GM21526 (cell line): ENCODE results near the gene RPTOR.
"Not testable (repeated sequence)": the region's sequence is repeated elsewhere in the genome, so short reads cannot be mapped to it uniquely, and the experiment has no call there.

ENCODE experiments used
- ATAC-seq: cut with Tn5 transposase; IDR thresholded peaks from one replicate; pipeline ENCODE4 v1.9.1; 2021; ENCODE audit warnings: moderate library complexity; ENCODE audit not compliant: unreplicated experiment, low FRiP score

Gene RPTOR

GRCh38 chr17:80681215-80681614 lies 136.6 kb downstream of the RPTOR start:
- ATAC-seq = no peak

DNA sequence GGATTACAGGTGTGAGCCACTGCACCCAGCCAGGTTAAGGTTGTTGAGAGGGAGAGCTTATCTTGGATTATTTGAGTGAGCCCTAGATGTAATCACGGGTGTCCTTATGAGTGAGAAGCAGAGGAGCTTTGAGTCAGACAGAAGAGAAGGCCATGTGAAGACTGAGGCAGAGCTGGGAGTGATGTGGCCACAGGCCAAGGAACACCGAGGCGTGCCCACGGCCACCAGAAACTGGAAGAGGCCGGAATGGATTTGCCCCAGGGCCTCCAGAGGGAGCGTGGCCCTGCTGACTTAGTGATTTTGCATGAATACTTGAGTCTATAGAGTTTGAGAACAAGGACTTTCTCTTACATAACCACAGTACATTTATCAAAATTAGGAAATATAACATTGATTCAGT lies 137.7 kb downstream of the RPTOR start:
- no peak for ATAC-seq

DNA sequence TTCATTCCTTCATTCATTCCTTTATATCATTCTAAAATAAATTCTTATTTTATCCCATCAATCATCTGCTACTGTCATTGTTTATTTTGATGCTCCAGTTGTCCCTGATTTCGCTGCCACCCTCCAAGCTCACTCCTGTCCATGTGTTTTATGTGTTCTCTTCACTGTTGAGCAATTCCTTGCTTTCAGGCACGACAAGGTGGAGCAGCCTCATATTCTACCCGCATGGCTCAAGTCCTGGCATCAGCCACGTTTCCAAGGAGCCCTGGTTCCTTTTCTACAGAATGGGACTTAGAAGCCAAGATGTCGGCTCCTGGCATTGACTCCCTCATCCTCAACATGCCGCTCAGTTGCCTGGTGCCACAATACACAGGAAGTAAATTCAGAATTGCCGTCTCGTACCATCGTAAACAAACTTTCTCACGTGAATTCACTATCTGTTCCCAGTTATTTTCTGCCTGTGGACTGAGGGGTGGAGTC lies 139.0 kb downstream of the RPTOR start:
- no peak for ATAC-seq

- no peak for ATAC-seq
Measured at GRCh38 chr17:80687839-80688238, 143.2 kb downstream of the RPTOR start.

DNA sequence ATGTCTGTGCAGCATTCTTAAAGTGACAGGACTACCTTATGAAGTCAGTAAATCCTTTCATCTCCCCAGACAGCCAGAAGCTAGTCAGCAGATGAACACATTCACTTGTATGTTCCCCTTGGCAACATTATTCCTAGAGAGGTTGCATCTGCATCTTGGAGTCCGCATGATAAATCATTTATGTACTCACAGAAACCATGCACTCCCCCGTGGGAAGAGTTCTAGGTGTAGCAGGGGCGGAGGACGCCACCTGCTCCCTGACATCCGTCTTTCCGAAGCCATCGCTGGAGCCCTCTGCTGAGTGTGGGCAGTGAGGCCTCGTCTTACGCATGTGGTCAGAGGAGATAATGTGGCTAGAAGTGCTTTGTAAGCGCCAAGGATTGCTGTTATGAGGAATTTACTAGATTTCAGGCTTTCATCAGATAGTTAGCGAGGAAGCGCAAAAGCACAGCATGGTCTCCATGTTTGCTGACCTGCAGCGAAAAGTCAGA lies 144.5 kb downstream of the RPTOR start:
- ATAC-seq = no peak

- ATAC-seq = no peak
Measured at GRCh38 chr17:80691784-80692183, 147.1 kb downstream of the RPTOR start.

DNA sequence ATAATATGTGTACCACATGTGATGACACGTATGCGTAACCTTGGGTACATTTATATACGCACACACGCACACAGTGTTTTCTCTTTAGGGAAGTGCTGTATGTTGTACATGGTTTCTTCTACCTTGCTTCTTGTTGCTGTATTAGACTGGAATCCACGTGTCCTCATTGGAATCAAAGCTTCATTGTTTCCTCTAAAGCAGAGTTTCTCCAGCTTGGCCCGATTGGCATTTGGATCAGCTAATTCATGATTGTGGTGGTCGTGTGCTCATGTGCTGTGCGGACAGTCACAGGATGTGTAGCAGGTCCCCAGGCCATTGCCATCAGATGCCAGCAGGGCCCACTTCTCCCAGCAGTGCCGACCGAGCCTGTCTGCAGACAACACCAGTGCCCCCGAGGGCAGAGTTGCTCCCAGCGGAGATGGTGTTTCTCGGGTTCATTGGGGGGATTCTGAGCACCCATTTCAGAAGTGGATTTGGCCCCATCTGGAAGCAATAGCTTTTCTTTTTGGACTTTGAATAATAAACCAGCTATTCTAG lies 148.4 kb downstream of the RPTOR start:
- no peak for ATAC-seq

DNA sequence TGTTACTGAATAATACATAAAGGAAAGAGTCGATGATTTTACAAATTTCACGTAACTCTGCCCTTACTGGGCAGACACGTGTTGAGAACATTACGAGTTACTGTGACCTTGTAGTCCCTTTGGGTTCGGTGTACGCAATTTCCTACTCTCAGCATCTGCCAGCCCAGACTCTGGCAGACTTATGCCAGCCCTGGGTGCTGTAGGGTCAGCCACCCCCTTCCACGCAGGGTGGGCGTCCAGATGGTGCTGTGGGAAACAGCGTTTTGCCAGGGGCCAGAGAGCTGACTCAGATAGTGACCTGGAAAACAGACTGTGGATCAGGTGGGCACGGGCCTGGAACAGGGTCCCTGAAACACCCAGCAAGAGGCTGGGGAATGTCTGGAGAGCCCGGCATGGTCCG lies 148.9 kb downstream of the RPTOR start:
- no peak for ATAC-seq

DNA sequence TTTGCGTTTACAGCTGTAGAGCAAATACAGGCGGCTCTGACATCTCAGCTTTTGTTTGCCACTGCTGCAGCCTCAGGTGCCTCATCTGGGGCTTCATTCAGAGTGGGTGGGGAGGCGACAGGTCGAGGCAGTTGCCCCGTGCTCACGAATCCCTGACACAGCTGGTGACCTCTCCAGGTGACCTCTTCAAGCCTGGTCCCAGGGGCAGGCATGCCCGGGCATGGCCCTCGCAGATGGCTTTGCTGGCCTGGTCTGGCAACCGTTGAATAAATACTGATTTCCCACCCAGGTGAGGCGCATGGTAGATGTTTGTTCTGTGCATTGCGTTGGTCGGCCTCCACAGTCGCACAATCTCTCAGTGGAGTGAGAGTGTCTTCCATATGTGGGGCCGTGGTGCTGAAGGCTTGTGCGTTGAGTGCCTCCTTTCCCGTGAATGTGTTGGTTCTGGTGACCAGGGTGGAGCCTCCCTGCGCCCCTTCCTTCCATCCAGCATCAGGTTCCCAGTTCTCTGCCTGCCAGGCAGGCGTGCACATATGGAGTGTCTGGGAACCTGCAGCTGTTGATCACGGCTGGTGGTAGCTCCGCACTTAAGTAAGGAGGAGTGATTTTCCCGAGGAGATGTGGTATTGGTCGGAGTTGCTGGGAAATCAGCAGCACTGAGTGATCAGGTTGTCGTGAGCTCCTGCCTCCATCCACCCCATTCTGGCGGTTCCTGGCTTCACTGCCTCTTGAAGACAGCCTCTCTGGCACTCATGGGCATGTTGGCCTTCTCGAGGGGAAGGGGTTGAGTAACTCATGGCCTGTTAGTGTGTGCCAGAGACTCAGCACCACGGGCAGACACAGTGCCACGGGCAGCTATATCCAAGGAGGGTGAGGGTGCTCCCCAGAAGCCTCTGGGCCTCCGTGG lies 149.7 kb downstream of the RPTOR start:
- no peak for ATAC-seq

GRCh38 chr17:80694992-80695912 lies 150.6 kb downstream of the RPTOR start:
- ATAC-seq = no peak

- no peak for ATAC-seq
Measured at GRCh38 chr17:80695979-80696378, 151.3 kb downstream of the RPTOR start.

- no peak for ATAC-seq
Measured at GRCh38 chr17:80696456-80696855, 151.8 kb downstream of the RPTOR start.

DNA sequence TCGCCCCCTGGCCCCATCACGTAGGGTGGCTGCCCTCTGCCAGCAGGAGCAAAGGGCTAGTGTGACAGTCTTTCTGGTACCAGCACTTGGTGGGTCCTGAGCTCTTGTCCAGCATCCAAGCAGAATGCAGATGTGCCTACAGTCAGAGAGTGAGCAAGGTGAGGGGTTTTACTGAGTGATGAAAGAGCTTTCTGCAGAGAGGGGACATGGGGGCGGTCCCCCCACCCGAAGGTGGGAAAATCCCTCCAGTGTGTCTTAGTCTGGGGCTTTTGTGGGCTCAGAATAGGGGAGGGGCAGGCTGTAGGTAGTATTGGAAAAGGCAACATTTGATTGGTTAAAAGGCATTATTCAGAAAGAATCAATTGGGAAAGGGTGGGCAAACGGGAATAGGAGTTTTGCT lies 152.3 kb downstream of the RPTOR start:
- ATAC-seq = no peak

- ATAC-seq = no peak
Measured at GRCh38 chr17:80698297-80698696, 153.7 kb downstream of the RPTOR start.

DNA sequence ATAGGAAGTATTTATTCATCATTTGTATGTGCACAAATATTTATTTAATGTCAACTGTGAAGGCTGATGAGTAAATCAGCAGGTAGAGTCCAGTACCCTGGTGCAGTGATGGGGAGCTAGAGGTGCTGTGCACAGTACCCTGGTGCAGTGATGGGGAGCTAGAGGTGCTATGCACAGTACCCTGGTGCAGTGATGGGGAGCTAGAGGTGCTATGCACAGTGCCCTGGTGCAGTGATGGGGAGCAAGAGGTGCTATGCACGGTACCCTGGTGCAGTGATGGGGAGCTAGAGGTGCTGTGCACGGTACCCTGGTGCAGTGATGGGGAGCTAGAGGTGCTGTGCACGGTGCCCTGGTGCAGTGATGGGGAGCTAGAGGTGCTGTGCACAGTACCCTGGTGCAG lies 154.6 kb downstream of the RPTOR start:
- not testable (repeated sequence) for ATAC-seq

GRCh38 chr17:80701730-80702129 lies 157.1 kb downstream of the RPTOR start:
- ATAC-seq = no peak

GRCh38 chr17:80702315-80703141 lies 157.9 kb downstream of the RPTOR start:
- ATAC-seq = no peak

- no peak for ATAC-seq
Measured at GRCh38 chr17:80703142-80703478, 158.5 kb downstream of the RPTOR start.

GRCh38 chr17:80704381-80704819 lies 159.8 kb downstream of the RPTOR start:
- no peak for ATAC-seq

DNA sequence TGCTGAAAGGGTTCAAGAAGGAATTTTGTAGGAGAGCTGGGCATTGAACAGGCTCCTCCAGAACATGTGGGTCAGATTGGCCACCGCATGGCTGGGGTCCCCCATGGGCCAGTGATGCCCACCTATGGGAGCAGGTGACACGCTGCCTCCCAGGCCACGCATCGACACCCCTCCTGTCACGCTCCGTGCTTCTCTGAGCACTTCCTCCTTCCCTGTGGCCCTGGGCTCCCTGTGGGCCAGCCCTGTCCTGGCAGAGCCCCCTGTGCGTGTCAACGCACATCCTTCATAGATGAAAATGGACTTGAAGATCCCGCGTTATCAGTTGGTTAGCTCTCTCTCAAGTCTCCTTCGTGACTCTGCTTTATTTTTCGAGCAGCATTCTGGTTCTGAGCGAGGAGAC lies 160.3 kb downstream of the RPTOR start:
- no peak for ATAC-seq
